Skeletal muscle tissue (tissue), 4 donors: Measurements from ENCODE around the gene SMPD3. TPM values are rescaled to one million over a fixed set of nuclear protein-coding genes. Genes with fewer than 3 reads are reported as not detected.

Source experiments
- H3K27ac ChIP-seq: one replicate; pipeline ENCODE4 v1.7.0; 2013; ENCODE audit warnings: mild to moderate bottlenecking, low read depth, low read length, inconsistent platforms
- H3K27me3 ChIP-seq, 3 donors: one replicate each; pipeline ENCODE4 v1.7.0; 2013; ENCODE audit warnings: low read length in 3 of 3; ENCODE audit not compliant: control insufficient read depth in 3 of 3, insufficient read depth in 3 of 3
- H3K36me3 ChIP-seq, 3 donors: one replicate each; pipeline ENCODE4 v1.7.0; 2013; ENCODE audit warnings: low read length in 3 of 3; ENCODE audit not compliant: control insufficient read depth in 3 of 3, insufficient read depth in 3 of 3
- H3K4me1 ChIP-seq, 3 donors: one replicate each; pipeline ENCODE4 v1.7.0; 2013; ENCODE audit warnings: low read length in 3 of 3, mild to moderate bottlenecking in 3 of 3; ENCODE audit not compliant: control insufficient read depth in 3 of 3, insufficient read depth in 3 of 3
- H3K4me3 ChIP-seq, 3 donors: one replicate each; pipeline ENCODE4 v1.7.0; 2013; ENCODE audit warnings: low read length in 3 of 3
- H3K9ac ChIP-seq, 3 donors: one replicate each; pipeline ENCODE4 v1.7.0; 2013; ENCODE audit warnings: low read length in 3 of 3, mild to moderate bottlenecking in 3 of 3, moderate library complexity in 2 of 3, low read depth in 1 of 3
- H3K9me3 ChIP-seq, 3 donors: one replicate each; pipeline ENCODE4 v1.7.0; 2013; ENCODE audit warnings: low read length in 3 of 3; ENCODE audit not compliant: control insufficient read depth in 3 of 3
- total RNA-seq: library from RNA; depleted of rRNA; stranded (reverse); fragments of >200 nt; gene quantifications from one replicate; pipeline ENCODE4 v1.2.3, GENCODE V29; 2014
- donor health status: Osteomylitis.

The SMPD3 gene
- total RNA-seq, 1 donor from 2014 or later = under 0.01 TPM

DNA sequence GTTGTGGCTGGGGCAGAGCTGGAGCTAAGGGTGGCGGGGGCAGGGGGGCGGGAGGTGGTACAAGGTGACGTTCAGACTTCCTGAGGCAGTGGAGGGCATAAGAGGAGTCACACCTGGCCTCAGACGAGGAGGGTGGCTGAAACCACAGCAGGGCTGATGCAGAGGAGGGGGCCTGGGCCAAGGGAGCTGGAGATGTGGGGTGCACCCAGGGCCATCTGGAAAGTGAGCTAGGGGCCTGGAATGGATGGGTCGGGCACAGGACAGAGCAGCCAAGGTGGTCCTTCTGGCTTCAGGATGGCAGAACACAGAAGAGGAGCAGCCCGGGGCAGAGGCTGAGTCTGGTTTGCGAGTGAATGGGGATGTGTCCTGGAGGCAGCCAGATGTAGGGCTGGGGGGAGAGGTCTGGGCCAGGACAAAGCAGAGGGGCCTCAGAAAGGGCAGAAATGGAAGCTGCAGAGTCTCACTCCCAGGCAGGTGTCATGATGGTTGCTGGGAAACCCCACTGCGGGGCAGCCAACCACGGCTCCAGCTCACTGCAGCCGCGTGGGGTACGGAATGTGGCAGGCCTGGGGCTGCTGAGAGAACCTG lies 79.9 kb downstream of the SMPD3 start:
- Histone ChIP-seq H3K27me3 (peaks cover 4 to 17% (median 15%) of the 10 kb centered on the region in 3 donors), H3K9me3 (no peaks in the 10 kb centered on the region), H3K4me3 (no peak overlapping the region), H3K36me3 (no peaks in the 10 kb centered on the region), H3K9ac (no peak overlapping the region), H3K4me1 (peaks cover 7 to 19% (median 13%) of the 10 kb centered on the region in 3 donors), H3K27ac (no peak overlapping the region)

DNA sequence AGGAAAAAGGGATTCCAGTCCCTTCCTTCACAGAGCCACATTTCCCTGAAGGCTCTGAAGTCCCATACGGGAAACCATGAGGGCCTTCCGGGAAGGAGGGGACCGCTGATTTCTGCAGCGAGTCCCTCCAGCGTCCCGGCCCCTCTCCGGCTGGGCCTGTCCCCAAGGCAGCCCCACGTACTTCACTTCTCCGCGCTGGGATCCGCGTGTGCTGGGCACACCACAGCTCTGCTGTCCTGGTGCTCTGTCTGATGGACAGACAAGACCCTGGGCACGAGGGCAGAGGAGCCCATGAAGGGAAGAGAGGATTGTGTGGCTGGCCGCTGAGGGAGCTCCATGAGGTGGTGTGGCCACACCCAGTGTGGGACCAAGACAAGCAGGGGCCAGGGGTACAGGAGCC lies 80.4 kb downstream of the SMPD3 start:
- H3K36me3 ChIP-seq = no peaks in the 10 kb centered on the region
- no peaks in the 10 kb centered on the region for H3K9me3 ChIP-seq
- H3K27ac ChIP-seq = no peak overlapping the region
- peaks cover 7 to 19% (median 13%) of the 10 kb centered on the region in 3 donors for H3K4me1 ChIP-seq
- H3K4me3 ChIP-seq = no peak overlapping the region
- no peak overlapping the region for H3K9ac ChIP-seq
- H3K27me3 ChIP-seq = peaks cover 4 to 17% (median 15%) of the 10 kb centered on the region in 3 donors

DNA sequence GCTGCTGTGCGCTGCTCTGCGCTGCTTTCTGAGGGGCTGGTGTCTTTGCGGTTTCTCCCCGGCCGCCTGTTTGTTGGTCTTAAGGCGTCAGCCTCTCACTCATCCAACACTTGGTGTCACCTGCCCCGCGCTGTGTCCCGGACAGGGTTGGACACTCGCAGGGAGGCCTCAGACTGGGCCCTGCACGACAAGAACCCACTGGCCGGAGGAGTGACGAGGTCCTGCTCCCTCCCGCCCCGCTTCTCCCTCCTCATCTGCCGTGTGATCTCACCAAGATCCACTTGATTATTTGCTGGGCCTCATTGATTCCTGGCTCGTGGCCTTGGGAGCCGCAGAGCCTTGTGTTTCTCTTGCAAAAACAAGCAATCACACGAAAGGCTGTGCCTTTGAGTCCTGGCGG lies 80.9 kb downstream of the SMPD3 start:
- peaks cover 7 to 19% (median 13%) of the 10 kb centered on the region in 3 donors for H3K4me1 ChIP-seq
- H3K36me3 ChIP-seq = no peaks in the 10 kb centered on the region
- no peaks in the 10 kb centered on the region for H3K9me3 ChIP-seq
- no peak overlapping the region for H3K9ac ChIP-seq
- H3K27me3 ChIP-seq = peaks cover 4 to 17% (median 15%) of the 10 kb centered on the region in 3 donors
- no peak overlapping the region for H3K27ac ChIP-seq
- H3K4me3 ChIP-seq = no peak overlapping the region

DNA sequence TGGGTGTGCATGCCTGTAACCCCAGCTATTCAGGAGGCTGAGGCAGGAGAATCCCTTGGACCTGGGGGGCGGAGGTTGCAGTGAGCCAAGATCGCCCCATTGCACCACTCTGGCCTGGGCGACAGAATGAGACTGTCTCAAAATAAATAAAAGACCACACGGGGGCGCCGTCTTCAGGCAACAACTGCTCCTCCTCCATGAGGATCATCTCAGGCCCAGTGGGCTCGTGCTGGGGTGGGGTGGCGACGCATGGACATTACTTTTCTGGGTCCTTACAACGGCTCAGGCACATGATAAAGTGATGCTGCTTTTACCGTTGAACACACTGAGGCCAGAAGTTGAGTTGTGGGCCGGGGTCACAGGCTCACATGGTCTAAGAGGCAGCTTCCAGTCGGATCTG lies 81.3 kb downstream of the SMPD3 start:
- Histone ChIP-seq H3K4me3 (no peak overlapping the region), H3K9ac (no peak overlapping the region), H3K4me1 (peaks cover 7 to 19% (median 13%) of the 10 kb centered on the region in 3 donors), H3K27me3 (peaks cover 4 to 17% (median 15%) of the 10 kb centered on the region in 3 donors), H3K36me3 (no peaks in the 10 kb centered on the region), H3K27ac (no peak overlapping the region), H3K9me3 (no peaks in the 10 kb centered on the region)

- H3K9me3 ChIP-seq = no peaks in the 10 kb centered on the region
- no peak overlapping the region for H3K4me3 ChIP-seq
- H3K27me3 ChIP-seq = peaks cover 4 to 17% (median 15%) of the 10 kb centered on the region in 3 donors
- no peak overlapping the region for H3K27ac ChIP-seq
- peaks cover 0 to under 1% (median 0%) of the 10 kb centered on the region in 3 donors for H3K36me3 ChIP-seq
- peaks cover 7 to 19% (median 13%) of the 10 kb centered on the region in 3 donors for H3K4me1 ChIP-seq
- H3K9ac ChIP-seq = no peak overlapping the region
These were observed 82.2 kb downstream of the SMPD3 start for GRCh38 chr16:68366062-68366461.

DNA sequence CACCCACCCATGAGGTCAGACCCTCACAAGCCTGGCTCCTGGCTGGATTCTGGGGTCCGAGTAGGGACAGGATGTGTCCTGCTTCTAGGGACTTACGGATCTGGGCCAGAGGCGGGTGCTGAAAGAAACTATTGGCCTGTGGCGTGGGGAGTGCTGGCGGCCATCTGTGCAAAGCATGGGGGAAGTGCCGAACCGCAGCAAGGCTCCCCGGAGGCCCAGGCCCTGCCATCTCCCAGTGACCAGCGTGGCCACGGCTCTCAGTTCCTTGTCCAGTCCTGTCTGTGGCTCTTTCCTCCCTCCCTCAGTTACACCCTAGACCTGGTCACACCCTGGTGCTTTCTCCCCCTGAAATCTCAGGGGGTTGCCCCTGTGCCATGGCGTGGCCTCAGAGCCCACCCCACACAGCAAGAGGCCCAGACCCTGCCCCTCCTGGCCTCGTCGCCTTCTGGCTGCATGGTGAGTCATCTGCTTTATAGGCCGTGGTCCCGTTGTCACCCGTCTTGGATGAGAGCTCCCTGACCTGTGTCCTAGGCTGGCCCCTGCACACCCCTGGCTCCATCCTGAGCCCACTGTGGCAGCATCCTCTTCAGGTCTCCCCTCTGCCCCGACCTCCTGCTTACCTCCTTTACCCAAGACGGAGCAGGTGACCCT lies 83.0 kb downstream of the SMPD3 start:
- no peak overlapping the region for H3K9ac ChIP-seq
- peaks cover 4 to 15% (median 13%) of the 10 kb centered on the region in 3 donors for H3K27me3 ChIP-seq
- H3K9me3 ChIP-seq = no peaks in the 10 kb centered on the region
- no peak overlapping the region for H3K27ac ChIP-seq
- H3K4me3 ChIP-seq = no peak overlapping the region
- peaks cover 2 to 7% (median 7%) of the 10 kb centered on the region in 3 donors for H3K36me3 ChIP-seq
- H3K4me1 ChIP-seq = peaks cover 7 to 19% (median 11%) of the 10 kb centered on the region in 3 donors

- Histone ChIP-seq H3K27ac (no peak overlapping the region), H3K4me1 (peaks cover 2 to 15% (median 9%) of the 10 kb centered on the region in 3 donors), H3K36me3 (peaks cover 2 to 12% (median 9%) of the 10 kb centered on the region in 3 donors), H3K27me3 (peaks cover 4 to 15% (median 13%) of the 10 kb centered on the region in 3 donors), H3K4me3 (no peak overlapping the region), H3K9ac (no peak overlapping the region), H3K9me3 (no peaks in the 10 kb centered on the region)
These were observed 83.7 kb downstream of the SMPD3 start for GRCh38 chr16:68364561-68364998.

- H3K27ac ChIP-seq = no peak overlapping the region
- peaks cover 5 to 16% (median 14%) of the 10 kb centered on the region in 3 donors for H3K36me3 ChIP-seq
- no peak overlapping the region for H3K9ac ChIP-seq
- peaks cover 4 to 15% (median 13%) of the 10 kb centered on the region in 3 donors for H3K27me3 ChIP-seq
- H3K4me3 ChIP-seq = no peak overlapping the region
- no peaks in the 10 kb centered on the region for H3K9me3 ChIP-seq
- H3K4me1 ChIP-seq = peaks cover 0 to 13% (median 7%) of the 10 kb centered on the region in 3 donors
These were observed 84.4 kb downstream of the SMPD3 start for GRCh38 chr16:68363658-68364521.

DNA sequence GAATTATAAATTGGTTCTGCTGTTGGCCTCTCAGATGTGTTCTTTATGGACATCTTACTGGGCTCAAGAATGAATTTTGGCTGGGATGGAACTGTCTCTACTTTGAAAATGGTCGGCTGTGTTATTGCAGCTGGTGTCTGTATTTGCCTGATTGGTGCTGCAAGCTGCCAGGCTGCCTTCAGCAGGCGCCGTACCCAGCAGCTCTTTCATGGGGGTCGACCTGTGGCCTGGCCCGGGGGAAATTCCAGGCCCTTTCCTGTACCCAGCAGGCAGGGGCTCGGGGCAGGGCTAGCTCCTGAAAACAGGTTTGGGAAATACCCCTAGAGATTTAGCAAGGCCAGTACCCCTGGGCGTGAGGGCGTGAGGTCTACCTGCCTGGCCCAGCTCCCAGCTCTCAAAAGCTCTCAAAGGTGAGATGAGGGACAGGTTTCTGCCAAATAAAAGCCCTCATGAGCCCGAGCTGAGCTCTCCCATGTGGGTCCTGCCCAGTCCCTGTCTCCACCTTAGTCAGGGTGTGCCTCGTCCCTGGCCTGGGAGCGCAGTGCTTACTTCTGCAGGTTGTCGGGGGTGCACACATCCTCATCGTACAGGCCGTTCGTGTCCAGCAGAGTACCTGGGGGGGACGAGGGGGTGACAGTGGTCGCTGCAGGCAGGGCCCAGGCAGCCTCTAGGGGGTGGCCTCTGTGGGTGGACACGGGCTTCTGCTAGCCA lies 85.2 kb downstream of the SMPD3 start:
- H3K36me3 ChIP-seq = peaks cover 6 to 22% (median 16%) of the 10 kb centered on the region in 3 donors
- peaks cover 0 to 13% (median 7%) of the 10 kb centered on the region in 3 donors for H3K4me1 ChIP-seq
- peaks cover 4 to 15% (median 13%) of the 10 kb centered on the region in 3 donors for H3K27me3 ChIP-seq
- H3K9ac ChIP-seq = no peak overlapping the region
- no peaks in the 10 kb centered on the region for H3K9me3 ChIP-seq
- no peak overlapping the region for H3K27ac ChIP-seq
- no peak overlapping the region for H3K4me3 ChIP-seq
